ENCODE results near the gene TNRC6C. TPM values are rescaled to one million over a fixed set of nuclear protein-coding genes. Genes with fewer than 3 reads are reported as not detected.

Gene TNRC6C
- polyA plus RNA-seq, 4 donors, result 0.89 to 5.1 (median 2.3) TPM

DNA sequence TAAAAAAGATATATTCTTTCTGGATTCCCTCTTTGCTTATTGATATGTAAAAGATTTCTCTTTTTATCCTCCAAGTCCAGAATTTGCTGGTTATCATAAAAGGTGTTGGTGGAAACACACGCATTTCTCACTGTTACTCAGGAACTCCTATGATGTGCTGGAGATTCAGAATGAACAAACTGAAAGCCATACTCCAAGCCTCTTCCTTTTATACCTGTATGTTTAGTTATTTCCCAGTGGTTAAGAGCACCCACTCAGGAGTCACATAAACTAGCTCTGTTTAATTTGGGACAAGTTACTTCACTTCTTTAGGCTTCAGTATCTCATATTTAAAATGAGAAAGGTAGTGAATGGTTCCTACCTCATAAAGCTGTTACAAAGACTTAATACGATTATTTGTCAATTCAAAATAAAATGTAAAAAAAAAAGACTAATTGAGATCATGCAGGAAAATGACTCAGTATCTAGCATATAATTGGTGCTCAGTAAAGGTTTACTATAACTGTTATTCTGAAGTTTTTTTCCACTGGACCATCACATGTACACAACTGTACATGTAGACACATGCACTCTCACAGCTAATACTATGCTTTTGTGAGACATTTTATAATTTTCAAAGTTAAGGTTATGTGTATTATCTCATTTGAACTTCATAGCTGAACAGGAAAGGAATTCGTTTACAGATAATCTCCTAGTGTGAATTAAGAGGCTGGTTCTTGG, 47.1 kb downstream of the TNRC6C start:
- no peak overlapping the region for H3K4me3 ChIP-seq (ENCODE audit: low read depth in 1 of 3, low read length in 3 of 3)
- FAIRE-seq, result no peak
- DNase-seq, result no peak
- no peaks in the 10 kb centered on the region for H3K27me3 ChIP-seq (ENCODE audit: control insufficient read depth in 3 of 3, insufficient read depth in 3 of 3, low read length in 3 of 3)
- no peak overlapping the region for H3K27ac ChIP-seq (ENCODE audit: low read depth in 1 of 3, low read length in 2 of 3)
- H3K36me3 ChIP-seq (ENCODE audit: control insufficient read depth in 3 of 3, insufficient read depth in 2 of 3, low read depth in 1 of 3, low read length in 3 of 3), result peaks cover 0 to 5% (median 2%) of the 10 kb centered on the region in 3 donors
- no peaks in the 10 kb centered on the region for H3K9me3 ChIP-seq (ENCODE audit: control insufficient read depth in 2 of 2, insufficient read depth in 1 of 2, low read depth in 1 of 2, low read length in 1 of 2)
- WGBS, 3 donors, result 81 to 88% (median 86%) methylated on average over 3 of the region's 3 CpGs
- no peaks in the 10 kb centered on the region for H3K4me1 ChIP-seq (ENCODE audit: control insufficient read depth in 3 of 3, insufficient read depth in 2 of 3, low read depth in 1 of 3, low read length in 2 of 3)

GRCh38 chr17:78006338-78006737, 47.8 kb downstream of the TNRC6C start:
- H3K4me3 ChIP-seq (ENCODE audit: low read depth in 1 of 3, low read length in 3 of 3), result no peak overlapping the region
- H3K9me3 ChIP-seq (ENCODE audit: control insufficient read depth in 2 of 2, insufficient read depth in 1 of 2, low read depth in 1 of 2, low read length in 1 of 2), result no peaks in the 10 kb centered on the region
- H3K27me3 ChIP-seq (ENCODE audit: control insufficient read depth in 3 of 3, insufficient read depth in 3 of 3, low read length in 3 of 3), result no peaks in the 10 kb centered on the region
- FAIRE-seq, result no peak
- H3K36me3 ChIP-seq (ENCODE audit: control insufficient read depth in 3 of 3, insufficient read depth in 2 of 3, low read depth in 1 of 3, low read length in 3 of 3), result peaks cover 0 to 5% (median 2%) of the 10 kb centered on the region in 3 donors
- no peak for DNase-seq
- H3K4me1 ChIP-seq (ENCODE audit: control insufficient read depth in 3 of 3, insufficient read depth in 2 of 3, low read depth in 1 of 3, low read length in 2 of 3), result no peaks in the 10 kb centered on the region
- no peak overlapping the region for H3K27ac ChIP-seq (ENCODE audit: low read depth in 1 of 3, low read length in 2 of 3)

GRCh38 chr17:78007647-78008046, 49.1 kb downstream of the TNRC6C start:
- Histone ChIP-seq H3K9me3 (ENCODE audit: control insufficient read depth in 2 of 2, insufficient read depth in 1 of 2, low read depth in 1 of 2, low read length in 1 of 2) (no peaks in the 10 kb centered on the region), H3K36me3 (ENCODE audit: control insufficient read depth in 3 of 3, insufficient read depth in 2 of 3, low read depth in 1 of 3, low read length in 3 of 3) (peaks cover 0 to 5% (median 2%) of the 10 kb centered on the region in 3 donors), H3K4me1 (ENCODE audit: control insufficient read depth in 3 of 3, insufficient read depth in 2 of 3, low read depth in 1 of 3, low read length in 2 of 3) (no peaks in the 10 kb centered on the region), H3K27ac (ENCODE audit: low read depth in 1 of 3, low read length in 2 of 3) (no peak overlapping the region), H3K4me3 (ENCODE audit: low read depth in 1 of 3, low read length in 3 of 3) (no peak overlapping the region), H3K27me3 (ENCODE audit: control insufficient read depth in 3 of 3, insufficient read depth in 3 of 3, low read length in 3 of 3) (no peaks in the 10 kb centered on the region)
- FAIRE-seq (no peak), DNase-seq (no peak)
- 96 to 98% (median 96%) methylated on average over 2 of the region's 2 CpGs for WGBS, 3 donors

- Histone ChIP-seq H3K36me3 (ENCODE audit: control insufficient read depth in 3 of 3, insufficient read depth in 2 of 3, low read depth in 1 of 3, low read length in 3 of 3) (peaks cover 0 to 5% (median 2%) of the 10 kb centered on the region in 3 donors), H3K4me3 (ENCODE audit: low read depth in 1 of 3, low read length in 3 of 3) (no peak overlapping the region), H3K27me3 (ENCODE audit: control insufficient read depth in 3 of 3, insufficient read depth in 3 of 3, low read length in 3 of 3) (no peaks in the 10 kb centered on the region), H3K9me3 (ENCODE audit: control insufficient read depth in 2 of 2, insufficient read depth in 1 of 2, low read depth in 1 of 2, low read length in 1 of 2) (no peaks in the 10 kb centered on the region), H3K27ac (ENCODE audit: low read depth in 1 of 3, low read length in 2 of 3) (no peak overlapping the region), H3K4me1 (ENCODE audit: control insufficient read depth in 3 of 3, insufficient read depth in 2 of 3, low read depth in 1 of 3, low read length in 2 of 3) (no peaks in the 10 kb centered on the region)
- no peak for DNase-seq
- WGBS, 3 donors, result 70 to 82% (median 74%) methylated on average over 7 of the region's 7 CpGs
- FAIRE-seq, result no peak
Measured at GRCh38 chr17:78010759-78011158, 52.3 kb downstream of the TNRC6C start.

DNA sequence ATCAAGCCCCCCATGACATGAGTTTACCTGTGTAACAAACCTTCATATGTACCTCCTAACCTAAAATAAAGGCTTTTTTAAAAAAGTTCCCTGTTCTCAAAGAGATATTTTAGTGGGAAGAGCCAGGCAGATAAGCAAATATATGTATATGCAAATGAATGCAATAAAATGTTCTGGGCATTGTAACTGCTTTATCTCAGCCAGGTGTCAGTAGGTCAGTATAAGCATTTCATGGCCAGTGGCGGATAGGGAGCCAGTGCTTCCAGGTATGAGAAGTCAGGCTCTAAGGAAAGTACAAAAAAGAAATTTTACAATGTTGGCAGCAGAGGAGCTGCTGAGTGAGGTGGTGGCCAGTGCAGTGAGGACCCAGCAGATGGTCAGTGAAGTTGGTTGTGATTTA, 53.9 kb downstream of the TNRC6C start:
- DNase-seq, result no peak
- Histone ChIP-seq H3K9me3 (ENCODE audit: control insufficient read depth in 2 of 2, insufficient read depth in 1 of 2, low read depth in 1 of 2, low read length in 1 of 2) (no peaks in the 10 kb centered on the region), H3K36me3 (ENCODE audit: control insufficient read depth in 3 of 3, insufficient read depth in 2 of 3, low read depth in 1 of 3, low read length in 3 of 3) (peaks cover 0 to 9% (median 2%) of the 10 kb centered on the region in 3 donors), H3K4me1 (ENCODE audit: control insufficient read depth in 3 of 3, insufficient read depth in 2 of 3, low read depth in 1 of 3, low read length in 2 of 3) (no peaks in the 10 kb centered on the region), H3K27ac (ENCODE audit: low read depth in 1 of 3, low read length in 2 of 3) (no peak overlapping the region), H3K4me3 (ENCODE audit: low read depth in 1 of 3, low read length in 3 of 3) (no peak overlapping the region), H3K27me3 (ENCODE audit: control insufficient read depth in 3 of 3, insufficient read depth in 3 of 3, low read length in 3 of 3) (no peaks in the 10 kb centered on the region)
- no peak for FAIRE-seq
- 74 to 95% (median 81%) methylated on average over 1 of the region's 1 CpG for WGBS, 3 donors

- Histone ChIP-seq H3K27ac (ENCODE audit: low read depth in 1 of 3, low read length in 2 of 3) (no peak overlapping the region), H3K4me1 (ENCODE audit: control insufficient read depth in 3 of 3, insufficient read depth in 2 of 3, low read depth in 1 of 3, low read length in 2 of 3) (no peaks in the 10 kb centered on the region), H3K36me3 (ENCODE audit: control insufficient read depth in 3 of 3, insufficient read depth in 2 of 3, low read depth in 1 of 3, low read length in 3 of 3) (peaks cover 0 to 9% (median 0%) of the 10 kb centered on the region in 3 donors), H3K27me3 (ENCODE audit: control insufficient read depth in 3 of 3, insufficient read depth in 3 of 3, low read length in 3 of 3) (no peaks in the 10 kb centered on the region), H3K4me3 (ENCODE audit: low read depth in 1 of 3, low read length in 3 of 3) (no peak overlapping the region), H3K9me3 (ENCODE audit: control insufficient read depth in 2 of 2, insufficient read depth in 1 of 2, low read depth in 1 of 2, low read length in 1 of 2) (no peaks in the 10 kb centered on the region)
- FAIRE-seq (no peak), DNase-seq (peak; percentile 71 to 73)
- WGBS, 3 donors, result 40 to 45% (median 44%) methylated on average over 4 of the region's 4 CpGs
Measured at GRCh38 chr17:78013683-78014467, 55.4 kb downstream of the TNRC6C start.

DNA sequence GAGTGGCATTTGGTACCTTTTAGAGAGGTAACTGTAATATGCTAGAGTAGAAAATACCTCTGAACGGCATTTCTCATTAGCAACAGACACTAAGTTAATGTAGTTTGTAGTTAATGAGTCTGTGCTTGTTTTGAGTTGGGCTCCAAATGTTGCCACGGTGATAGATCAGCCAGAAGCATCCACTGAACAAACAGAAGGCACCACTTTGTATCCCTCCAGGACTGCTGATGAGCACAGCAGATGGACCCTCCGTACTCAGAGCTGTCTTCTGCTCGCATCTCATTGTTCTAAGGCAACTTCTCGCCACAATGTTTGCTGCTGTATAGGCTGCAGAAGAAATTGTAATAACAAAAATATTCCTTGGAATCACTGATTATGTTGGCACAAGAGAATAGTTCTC, 56.1 kb downstream of the TNRC6C start:
- peaks cover 0 to 8% (median 0%) of the 10 kb centered on the region in 3 donors for H3K36me3 ChIP-seq (ENCODE audit: control insufficient read depth in 3 of 3, insufficient read depth in 2 of 3, low read depth in 1 of 3, low read length in 3 of 3)
- H3K9me3 ChIP-seq (ENCODE audit: control insufficient read depth in 2 of 2, insufficient read depth in 1 of 2, low read depth in 1 of 2, low read length in 1 of 2), result no peaks in the 10 kb centered on the region
- no peak for FAIRE-seq
- H3K4me1 ChIP-seq (ENCODE audit: control insufficient read depth in 3 of 3, insufficient read depth in 2 of 3, low read depth in 1 of 3, low read length in 2 of 3), result no peaks in the 10 kb centered on the region
- H3K27ac ChIP-seq (ENCODE audit: low read depth in 1 of 3, low read length in 2 of 3), result no peak overlapping the region
- DNase-seq, result no peak
- no peaks in the 10 kb centered on the region for H3K27me3 ChIP-seq (ENCODE audit: control insufficient read depth in 3 of 3, insufficient read depth in 3 of 3, low read length in 3 of 3)
- H3K4me3 ChIP-seq (ENCODE audit: low read depth in 1 of 3, low read length in 3 of 3), result no peak overlapping the region
- WGBS, 3 donors, result 82 to 93% (median 88%) methylated on average over 5 of the region's 5 CpGs

- no peaks in the 10 kb centered on the region for H3K9me3 ChIP-seq (ENCODE audit: control insufficient read depth in 2 of 2, insufficient read depth in 1 of 2, low read depth in 1 of 2, low read length in 1 of 2)
- 91 to 97% (median 96%) methylated on average over 1 of the region's 1 CpG for WGBS, 3 donors
Measured at GRCh38 chr17:78016852-78017251, 58.3 kb downstream of the TNRC6C start.

More at GRCh38 chr17:78016852-78017251, 58.3 kb downstream of the TNRC6C start:
- Histone ChIP-seq H3K36me3 (ENCODE audit: control insufficient read depth in 3 of 3, insufficient read depth in 2 of 3, low read depth in 1 of 3, low read length in 3 of 3) (peaks cover 0 to 7% (median 2%) of the 10 kb centered on the region in 3 donors), H3K27me3 (ENCODE audit: control insufficient read depth in 3 of 3, insufficient read depth in 3 of 3, low read length in 3 of 3) (no peaks in the 10 kb centered on the region), H3K4me1 (ENCODE audit: control insufficient read depth in 3 of 3, insufficient read depth in 2 of 3, low read depth in 1 of 3, low read length in 2 of 3) (no peaks in the 10 kb centered on the region), H3K27ac (ENCODE audit: low read depth in 1 of 3, low read length in 2 of 3) (no peak overlapping the region), H3K4me3 (ENCODE audit: low read depth in 1 of 3, low read length in 3 of 3) (no peak overlapping the region)
- no peak for FAIRE-seq
- no peak for DNase-seq
